Measurements from ENCODE around the gene ZNF227.

Gene ZNF227

DNA sequence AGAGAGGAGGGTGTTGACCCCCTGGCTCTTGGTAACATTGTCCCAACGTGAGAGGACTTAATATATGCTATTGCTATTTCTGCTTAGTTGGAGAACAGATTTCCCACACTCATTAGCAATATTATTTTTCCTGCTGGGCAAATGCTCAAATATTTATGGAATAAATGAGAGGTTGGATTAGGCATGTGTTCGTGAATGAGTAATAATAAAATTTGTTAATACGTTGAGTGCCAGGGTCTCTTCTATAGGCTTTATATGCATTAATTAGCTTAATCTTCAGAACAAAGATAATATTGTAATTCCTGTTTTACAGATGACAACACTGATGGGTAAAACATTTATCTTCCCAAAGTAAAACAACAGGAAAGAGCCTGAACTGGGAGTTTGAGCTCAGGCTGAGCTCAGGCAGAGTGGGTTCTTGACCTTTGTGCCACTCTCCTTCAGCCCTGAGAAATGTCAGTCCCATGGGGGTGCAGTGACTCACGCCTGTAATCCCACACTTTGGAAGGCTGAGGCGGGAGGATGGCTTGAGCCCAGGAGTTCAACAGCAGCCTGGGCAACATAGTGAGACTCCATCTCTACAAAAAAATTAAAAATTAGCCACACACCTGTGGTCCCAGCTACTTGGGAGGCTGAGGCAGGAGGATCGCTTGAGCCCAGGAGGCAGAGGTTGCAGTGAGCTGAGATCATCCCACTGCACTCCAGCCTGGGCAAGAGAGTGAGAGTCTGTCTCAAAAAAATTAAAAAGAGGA lies 48.5 kb downstream of the ZNF227 start:
- H3K27ac Mint-ChIP-seq, result no peak overlapping the region
- no peaks in the 10 kb centered on the region for H3K27me3 Mint-ChIP-seq (ENCODE audit: low read depth)
- peaks cover 2% of the 10 kb centered on the region for H3K36me3 Mint-ChIP-seq (ENCODE audit: low read depth)
- peaks cover 74% of the 10 kb centered on the region for H3K9me3 Mint-ChIP-seq
- peak overlapping the region; percentile 80 for H3K4me3 Mint-ChIP-seq
- no peaks in the 10 kb centered on the region for H3K4me1 Mint-ChIP-seq (ENCODE audit: low read depth)

DNA sequence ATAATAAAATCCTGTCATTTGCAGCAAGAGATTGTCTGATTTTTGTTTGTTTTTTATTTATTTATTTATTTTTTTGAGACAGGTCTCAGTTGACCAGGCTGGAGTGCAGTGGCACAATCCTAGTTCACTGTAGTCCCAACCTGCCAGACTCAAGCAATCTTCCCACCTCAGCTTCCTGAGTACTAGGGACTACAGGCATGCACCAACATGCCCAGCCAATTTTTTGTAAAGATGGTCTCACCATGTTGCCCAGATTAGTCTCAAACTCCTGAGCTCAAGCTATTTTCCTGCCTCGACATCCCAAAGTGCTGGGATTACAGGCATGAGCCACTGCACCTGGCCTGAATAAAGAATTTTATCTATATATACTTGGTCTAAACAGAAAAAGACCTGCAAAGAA lies 65.0 kb downstream of the ZNF227 start:
- Mint-ChIP-seq H3K9me3 (peaks cover 79% of the 10 kb centered on the region), H3K4me3 (no peak overlapping the region), H3K27ac (no peak overlapping the region), H3K4me1 (ENCODE audit: low read depth) (no peaks in the 10 kb centered on the region), H3K36me3 (ENCODE audit: low read depth) (peaks cover 1% of the 10 kb centered on the region), H3K27me3 (ENCODE audit: low read depth) (no peaks in the 10 kb centered on the region)

DNA sequence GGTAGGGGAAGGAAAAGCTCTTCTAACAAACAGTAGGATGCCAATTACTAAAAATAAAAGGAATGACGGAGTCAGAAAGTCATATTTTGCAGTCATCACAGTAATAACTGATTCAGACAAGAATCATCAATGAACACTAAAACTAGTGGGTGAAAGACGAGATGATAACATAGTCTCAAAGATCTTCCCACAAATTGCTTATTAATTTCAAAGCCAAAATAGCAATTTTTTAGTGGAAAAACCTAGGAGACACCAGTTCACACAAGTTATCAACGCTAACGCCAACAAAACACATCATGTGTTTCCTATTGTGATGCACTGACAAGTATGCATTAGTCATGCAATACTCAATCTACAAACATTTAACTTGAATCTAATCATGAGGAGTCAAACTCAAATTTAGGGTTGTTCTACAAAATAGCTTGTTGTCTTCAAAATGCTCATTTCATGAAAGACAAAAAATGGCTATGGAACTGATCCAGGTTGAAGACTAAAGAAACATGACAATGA lies 65.9 kb downstream of the ZNF227 start:
- H3K36me3 Mint-ChIP-seq (ENCODE audit: low read depth), result peaks cover 1% of the 10 kb centered on the region
- no peaks in the 10 kb centered on the region for H3K4me1 Mint-ChIP-seq (ENCODE audit: low read depth)

DNA sequence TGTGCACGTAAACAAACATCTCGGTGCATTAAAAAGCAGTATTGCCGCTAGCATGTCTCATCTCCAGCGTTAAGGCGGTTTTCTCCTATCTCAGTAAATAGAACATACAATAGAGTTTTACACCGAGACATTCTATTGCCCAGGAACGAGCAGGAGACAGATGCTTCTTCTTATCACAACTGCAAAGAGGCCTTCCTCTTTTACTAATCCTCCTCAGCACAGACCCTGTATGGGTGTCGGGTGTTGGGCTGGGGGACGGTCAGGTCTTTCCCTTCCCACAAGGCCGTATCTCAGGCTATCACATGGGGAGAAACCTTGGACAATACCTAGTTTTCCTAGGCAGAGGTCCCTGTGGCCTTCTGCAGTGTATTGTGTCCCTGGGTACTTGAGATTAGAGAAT lies 68.6 kb downstream of the ZNF227 start:
- Mint-ChIP-seq H3K4me3 (no peak overlapping the region), H3K9me3 (peaks cover 83% of the 10 kb centered on the region), H3K27me3 (ENCODE audit: low read depth) (no peaks in the 10 kb centered on the region), H3K36me3 (ENCODE audit: low read depth) (peaks cover 1% of the 10 kb centered on the region), H3K27ac (no peak overlapping the region), H3K4me1 (ENCODE audit: low read depth) (no peaks in the 10 kb centered on the region)

More for the DNA sequence above, 65.9 kb downstream of the ZNF227 start:
- no peak overlapping the region for H3K27ac Mint-ChIP-seq
- peaks cover 82% of the 10 kb centered on the region for H3K9me3 Mint-ChIP-seq
- no peaks in the 10 kb centered on the region for H3K27me3 Mint-ChIP-seq (ENCODE audit: low read depth)
- H3K4me3 Mint-ChIP-seq, result no peak overlapping the region

DNA sequence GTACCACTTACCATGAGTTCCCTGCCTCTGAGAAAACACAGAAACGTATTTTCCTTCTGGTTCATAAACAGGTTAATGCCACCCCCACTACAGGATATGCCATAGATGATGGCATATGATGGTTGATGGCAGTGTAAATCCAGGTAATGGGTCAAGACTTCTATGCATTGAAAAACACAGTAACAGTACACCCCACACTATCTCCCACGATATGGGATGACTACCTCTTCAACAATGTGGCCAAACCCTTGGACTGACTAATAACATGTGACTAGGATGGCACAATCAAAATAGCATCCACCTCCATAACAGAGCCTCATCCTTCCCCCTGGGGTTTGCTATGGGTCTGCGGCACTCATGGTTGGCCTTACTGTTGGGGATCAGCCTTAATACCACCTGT lies 70.5 kb downstream of the ZNF227 start:
- Mint-ChIP-seq H3K9me3 (peaks cover 82% of the 10 kb centered on the region), H3K4me3 (no peak overlapping the region), H3K27me3 (ENCODE audit: low read depth) (no peaks in the 10 kb centered on the region), H3K27ac (no peak overlapping the region), H3K4me1 (ENCODE audit: low read depth) (no peaks in the 10 kb centered on the region), H3K36me3 (ENCODE audit: low read depth) (peaks cover 9% of the 10 kb centered on the region)

DNA sequence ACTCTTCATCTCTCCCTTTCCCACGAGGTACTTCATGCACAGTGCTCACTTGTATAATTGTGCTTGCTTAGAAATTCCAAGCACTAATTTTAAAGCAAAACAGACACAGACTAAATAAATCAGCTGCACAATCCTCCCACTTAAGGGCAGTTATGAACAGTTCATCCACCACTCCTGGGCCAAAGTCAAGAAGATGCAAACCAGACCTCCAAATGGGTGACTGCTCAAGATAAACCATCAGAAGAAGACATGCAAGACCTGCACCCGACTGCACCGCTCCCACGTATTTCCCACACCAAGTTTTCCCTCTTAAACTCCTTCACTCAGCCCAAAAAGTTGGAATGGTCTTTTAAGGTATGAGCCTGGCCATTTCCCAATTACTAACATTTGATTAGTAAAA lies 72.6 kb downstream of the ZNF227 start:
- Mint-ChIP-seq H3K36me3 (ENCODE audit: low read depth) (peaks cover 30% of the 10 kb centered on the region), H3K9me3 (peaks cover 87% of the 10 kb centered on the region), H3K27me3 (ENCODE audit: low read depth) (no peaks in the 10 kb centered on the region), H3K4me1 (ENCODE audit: low read depth) (no peaks in the 10 kb centered on the region), H3K27ac (no peak overlapping the region), H3K4me3 (no peak overlapping the region)

Measured in T-helper 1 cell treated with Interleukin-12 subunit alpha and Interleukin-12 subunit beta and Interleukin-4 antibody, amounts not matched to agents 30 μg/mL and 1 μg/mL, for 36 hours (primary cell).